ENCODE data around the gene LAMA2. TPM values are rescaled to one million over a fixed set of nuclear protein-coding genes. Genes with fewer than 3 reads are reported as not detected.
A peak's percentile ranks its signal among the peaks of the same experiment; 100 is the strongest.

LAMA2 gene
- total and polyA plus RNA-seq, 2 donors (not counting 3 experiments of a cell fraction or from before 2014, with no cell fraction given): 0.51 to 0.75 TPM

- no peaks in the 10 kb centered on the region for H3K9me1 ChIP-seq (replicated peaks; ENCODE audit: control insufficient read depth, extremely low read depth, insufficient read depth, low read length)
- H3K36me3 ChIP-seq (ENCODE audit: control insufficient read depth in 2 of 2, extremely low read depth in 1 of 2, insufficient read depth in 2 of 2, low read length in 2 of 2): no peaks in the 10 kb centered on the region
- H3K4me3 ChIP-seq (replicated peaks in 1 of 3; ENCODE audit: insufficient read depth in 1 of 3, low read depth in 1 of 3, low read length in 3 of 3): no peak overlapping the region
- H3K9ac ChIP-seq (replicated peaks; ENCODE audit: extremely low read depth, insufficient read depth, low read length): no peak overlapping the region
- intact Hi-C loops (cut with micrococcal nuclease): loop anchor here (1.0 kb wide), 1 partner anchor 29 kb away; no protein-coding TSS in a partner anchor
- POLR2A ChIA-PET: interaction anchor here (0.6 kb wide), 1 partner anchor 92 kb away, joined by 3 read pairs; no protein-coding TSS in a partner anchor
- no peaks in the 10 kb centered on the region for H4K20me1 ChIP-seq (replicated peaks; ENCODE audit: control insufficient read depth, extremely low read depth, insufficient read depth, low read length)
- CTCF ChIA-PET: interaction anchor here (0.9 to 1.6 kb wide), 7 partner anchors 12 to 202 kb away, joined by 3 to 8 read pairs (median 3); no protein-coding TSS in a partner anchor
- no peak for TF ChIP-seq POLR2A (IDR thresholded peaks at IDR 0.05; ENCODE audit: low read depth, low read length)
- no peak for TF ChIP-seq POLR2AphosphoS5 (IDR thresholded peaks at IDR 0.05; ENCODE audit: insufficient read depth, low read depth, low read length)
- no peak overlapping the region for H2AFZ ChIP-seq (ENCODE audit: low read depth, low read length)
- peak overlapping the region; percentile 45 for H3K4me2 ChIP-seq (ENCODE audit: insufficient read depth, low read length)
- no peak overlapping the region for H3K27ac ChIP-seq (ENCODE audit: insufficient read depth, low read depth, low read length)
- no peaks in the 10 kb centered on the region for H3K79me2 ChIP-seq (ENCODE audit: control insufficient read depth, insufficient read depth, low read length)
- H3K9me3 ChIP-seq (replicated peaks; ENCODE audit: control insufficient read depth, insufficient read depth, low read length): no peaks in the 10 kb centered on the region
- dilution Hi-C loops (cut with MboI; ENCODE audit: extremely low pct_ligation_motif_present, low sequenced_read_pairs): no loop called here
- BruUV-seq (replicated peaks): no TSS peak
- peaks cover 0 to under 1% of the 10 kb centered on the region in 2 experiments for H3K27me3 ChIP-seq (ENCODE audit: control insufficient read depth in 2 of 2, insufficient read depth in 2 of 2, low read length in 2 of 2)
- DNase-seq (ENCODE audit: low read depth, low spot score): peak; percentile 89
- peaks cover 11% of the 10 kb centered on the region for H3K4me1 ChIP-seq (ENCODE audit: control insufficient read depth, extremely low read depth, insufficient read depth, low read length)
- FAIRE-seq: peak; percentile 78
These were observed 250.8 kb downstream of the LAMA2 start for GRCh38 chr6:129133770-129134192.

- CTCF ChIA-PET: interaction anchor here (0.9 to 1.6 kb wide), 7 partner anchors 12 to 202 kb away, joined by 3 to 8 read pairs (median 3); no protein-coding TSS in a partner anchor
- peak; percentile 24 for FAIRE-seq
- intact Hi-C loops (cut with micrococcal nuclease): loop anchor here (1.0 kb wide), 1 partner anchor 30 kb away; no protein-coding TSS in a partner anchor
- no TSS peak for BruUV-seq (replicated peaks)
- DNase-seq (ENCODE audit: low read depth, low spot score): no peak
- Histone ChIP-seq H3K4me1 (ENCODE audit: control insufficient read depth, extremely low read depth, insufficient read depth, low read length) (peaks cover 11% of the 10 kb centered on the region), H3K36me3 (ENCODE audit: control insufficient read depth in 2 of 2, extremely low read depth in 1 of 2, insufficient read depth in 2 of 2, low read length in 2 of 2) (no peaks in the 10 kb centered on the region), H3K27ac (ENCODE audit: insufficient read depth, low read depth, low read length) (no peak overlapping the region), H3K79me2 (ENCODE audit: control insufficient read depth, insufficient read depth, low read length) (no peaks in the 10 kb centered on the region), H3K4me2 (ENCODE audit: insufficient read depth, low read length) (peak overlapping the region; percentile 45), H3K9ac (replicated peaks; ENCODE audit: extremely low read depth, insufficient read depth, low read length) (no peak overlapping the region), H2AFZ (ENCODE audit: low read depth, low read length) (no peak overlapping the region), H3K9me3 (replicated peaks; ENCODE audit: control insufficient read depth, insufficient read depth, low read length) (no peaks in the 10 kb centered on the region), H3K9me1 (replicated peaks; ENCODE audit: control insufficient read depth, extremely low read depth, insufficient read depth, low read length) (no peaks in the 10 kb centered on the region), H3K27me3 (ENCODE audit: control insufficient read depth in 2 of 2, insufficient read depth in 2 of 2, low read length in 2 of 2) (peaks cover 0 to 3% of the 10 kb centered on the region in 2 experiments), H3K4me3 (replicated peaks in 1 of 3; ENCODE audit: insufficient read depth in 1 of 3, low read depth in 1 of 3, low read length in 3 of 3) (no peak overlapping the region), H4K20me1 (replicated peaks; ENCODE audit: control insufficient read depth, extremely low read depth, insufficient read depth, low read length) (no peaks in the 10 kb centered on the region)
- dilution Hi-C loops (cut with MboI; ENCODE audit: extremely low pct_ligation_motif_present, low sequenced_read_pairs): no loop called here
- POLR2A ChIA-PET: no interaction called here
- TF ChIP-seq POLR2A (IDR thresholded peaks at IDR 0.05; ENCODE audit: low read depth, low read length) (no peak), EZH2 (IDR thresholded peaks at IDR 0.05; ENCODE audit: borderline replicate concordance, low read depth, low read length, severe bottlenecking) (no peak), JUN (IDR thresholded peaks at IDR 0.05; ENCODE audit: borderline replicate concordance, insufficient read depth, insufficient read length, low read depth) (no peak), POLR2AphosphoS5 (IDR thresholded peaks at IDR 0.05; ENCODE audit: insufficient read depth, low read depth, low read length) (no peak), CTCF (IDR thresholded peaks at IDR 0.05; ENCODE audit: extremely low read depth in 1 of 2, insufficient read depth in 1 of 2, low read depth in 1 of 2, low read length in 2 of 2) (no peak), MYC (IDR thresholded peaks at IDR 0.05; ENCODE audit: low read depth, low read length) (no peak), MAX (IDR thresholded peaks at IDR 0.05; ENCODE audit: insufficient read depth, insufficient read length) (no peak), GATA2 (IDR thresholded peaks at IDR 0.05; ENCODE audit: insufficient read depth, insufficient read length, low read depth, low read length) (no peak), FOS (IDR thresholded peaks at IDR 0.05; ENCODE audit: borderline replicate concordance, insufficient read depth, low read length) (no peak)
These were observed 251.6 kb downstream of the LAMA2 start for GRCh38 chr6:129134535-129134934.

All from endothelial cell of umbilical vein (primary cell).